H1 (cell line): ENCODE data around the gene PACSIN1. TPM values are rescaled to one million over a fixed set of nuclear protein-coding genes. Genes with fewer than 3 reads are reported as not detected.

Experiments used
- CTCF ChIA-PET: fragments of 300-600 bp; sonication (Branson Sonifier 250); formaldehyde crosslinking; loops from one replicate; lab custom pipeline; 2021; ENCODE audit not compliant: partially characterized antibody; lab: Charles Lee
- POLR2A ChIA-PET: fragments of 300-600 bp; sonication (Branson Sonifier 250); formaldehyde crosslinking; loops from one replicate; lab custom pipeline; 2021; ENCODE audit warnings: inconsistent platforms; ENCODE audit not compliant: partially characterized antibody; lab: Charles Lee
- DNase-seq, 2 experiments: peaks; one replicate each; pipeline versions ENCODE4 v3.0.0 to v3.0.0-alpha.2; 2010 to 2022; ENCODE audit warnings: low spot score in 2 of 2, low read depth in 1 of 2, mixed read lengths in 1 of 2
- FAIRE-seq: peaks from 2 replicates; lab custom pipeline; 2011; peaks lifted over from hg19 to GRCh38; lab: Jason Lieb, UNC
- H2AFZ ChIP-seq: 2 replicates; pipeline ENCODE4 v1.8.1; 2012; ENCODE audit warnings: low read length, inconsistent platforms
- H2AK5ac ChIP-seq: 2 replicates; pipeline ENCODE4 v1.6.1; 2013; ENCODE audit warnings: low read depth, low read length
- H2BK120ac ChIP-seq: replicated peaks from 2 replicates; pipeline ENCODE3; 2013; ENCODE audit warnings: low read depth, low read length, inconsistent platforms
- H2BK12ac ChIP-seq: 2 replicates; pipeline ENCODE4 v1.6.1; 2013; ENCODE audit warnings: low read depth, low read length
- H2BK15ac ChIP-seq: 2 replicates; pipeline ENCODE4 v1.6.1; 2013; ENCODE audit warnings: low read length
- H2BK20ac ChIP-seq: 2 replicates; pipeline ENCODE4 v1.6.1; 2013; ENCODE audit warnings: low read length
- H2BK5ac ChIP-seq: 2 replicates; pipeline ENCODE4 v1.6.1; 2013; ENCODE audit warnings: low read depth, low read length
- H3K14ac ChIP-seq: 2 replicates; pipeline ENCODE4 v1.6.1; 2013; ENCODE audit warnings: inconsistent platforms; ENCODE audit not compliant: insufficient read length
- H3K18ac ChIP-seq: 2 replicates; pipeline ENCODE4 v1.6.1; 2013; ENCODE audit warnings: low read length; ENCODE audit errors: extremely low read depth
- H3K23ac ChIP-seq: 2 replicates; pipeline ENCODE4 v1.6.1; 2013; ENCODE audit warnings: inconsistent platforms; ENCODE audit not compliant: insufficient read length
- H3K23me2 ChIP-seq: 2 replicates; pipeline ENCODE4 v1.6.1; 2013; ENCODE audit warnings: low read depth, low read length
- H3K27ac ChIP-seq: 2 replicates; pipeline ENCODE4 v1.6.1; 2011; ENCODE audit warnings: low read depth, low read length, inconsistent platforms
- H3K27me3 ChIP-seq, 4 experiments: replicated peaks in 1 of 4; 1 replicate in 1 of 4; 2 replicates in 3 of 4; pipeline versions ENCODE4 v1.6.1 to v1.8.1; 2011 to 2013; ENCODE audit warnings: low read length in 3 of 4, mild to moderate bottlenecking in 3 of 4, inconsistent platforms in 2 of 4, mixed read lengths in 2 of 4, moderate library complexity in 1 of 4; ENCODE audit not compliant: control insufficient read depth in 3 of 4, insufficient read depth in 3 of 4; ENCODE audit errors: extremely low read depth in 1 of 4
- H3K36me3 ChIP-seq, 4 experiments: 2 replicates each; pipeline versions ENCODE4 v1.6.1 to v1.8.1; 2011 to 2013; ENCODE audit warnings: mild to moderate bottlenecking in 4 of 4, low read length in 3 of 4, moderate library complexity in 2 of 4, control low read depth in 1 of 4, inconsistent platforms in 1 of 4; ENCODE audit not compliant: insufficient read depth in 4 of 4, control insufficient read depth in 2 of 4
- H3K4ac ChIP-seq: replicated peaks from 2 replicates; pipeline ENCODE3; 2013; ENCODE audit warnings: low read length, low read depth, mixed read lengths, inconsistent platforms; ENCODE audit not compliant: insufficient read length
- H3K4me1 ChIP-seq, 4 experiments: replicated peaks in 1 of 4; 1 replicate in 1 of 4; 2 replicates in 3 of 4; pipeline versions ENCODE4 v1.6.1 to v1.8.1; 2011 to 2013; ENCODE audit warnings: low read length in 3 of 4, inconsistent platforms in 2 of 4, mixed read lengths in 1 of 4; ENCODE audit not compliant: insufficient read depth in 4 of 4, control insufficient read depth in 3 of 4
- H3K4me2 ChIP-seq, 2 experiments: 2 replicates each; pipeline versions ENCODE4 v1.6.1 to v1.8.1; 2011 to 2013; ENCODE audit warnings: low read depth in 2 of 2, low read length in 2 of 2, control low read depth in 1 of 2, inconsistent platforms in 1 of 2, mild to moderate bottlenecking in 1 of 2; ENCODE audit not compliant: insufficient read depth in 1 of 2
- H3K4me3 ChIP-seq, 4 experiments: fragments of 200-600, 300-600 bp in 1 of 4; sonication (generic), shearing (Covaris generic), sonication (Bioruptor Twin) in 1 of 4; 2 replicates each; pipeline versions ENCODE4 v1.5.1 to v1.8.1; 2011 to 2016; ENCODE audit warnings: low read length in 4 of 4, low read depth in 3 of 4, control low read depth in 2 of 4, inconsistent platforms in 2 of 4, mild to moderate bottlenecking in 2 of 4, mixed read lengths in 1 of 4, moderate library complexity in 1 of 4; ENCODE audit not compliant: insufficient read depth in 2 of 4; ENCODE audit errors: extremely low read depth in 1 of 4
- H3K56ac ChIP-seq: replicated peaks from 2 replicates; pipeline ENCODE3; 2013; ENCODE audit warnings: low read depth, mild to moderate bottlenecking, mixed read lengths, low read length, inconsistent platforms; ENCODE audit not compliant: insufficient read length
- H3K79me1 ChIP-seq: 2 replicates; pipeline ENCODE4 v1.6.1; 2013; ENCODE audit warnings: low read depth, low read length, control low read depth
- H3K79me2 ChIP-seq, 2 experiments: 2 replicates each; pipeline versions ENCODE4 v1.6.1 to v1.8.1; 2012 to 2013; ENCODE audit warnings: low read length in 2 of 2, mild to moderate bottlenecking in 2 of 2, inconsistent platforms in 1 of 2; ENCODE audit not compliant: insufficient read depth in 2 of 2, control insufficient read depth in 1 of 2
- H3K9ac ChIP-seq, 4 experiments: replicated peaks in 1 of 4; 1 replicate in 1 of 4; 2 replicates in 3 of 4; pipeline versions ENCODE4 v1.6.1 to v1.8.1; 2011 to 2013; ENCODE audit warnings: low read depth in 3 of 4, low read length in 3 of 4, control low read depth in 2 of 4, mild to moderate bottlenecking in 2 of 4, moderate library complexity in 2 of 4, inconsistent platforms in 1 of 4; ENCODE audit errors: extremely low read depth in 1 of 4
- H3K9me3 ChIP-seq, 2 experiments: 2 replicates each; pipeline versions ENCODE4 v1.6.1 to v1.8.1; 2012 to 2013; ENCODE audit warnings: mild to moderate bottlenecking in 2 of 2, moderate library complexity in 2 of 2, control low read depth in 1 of 2, inconsistent platforms in 1 of 2, low read depth in 1 of 2, low read length in 1 of 2, mixed read lengths in 1 of 2; ENCODE audit not compliant: insufficient read depth in 2 of 2
- H4K20me1 ChIP-seq, 2 experiments: replicated peaks in 1 of 2; 2 replicates each; pipeline versions ENCODE3 to v1.8.1; 2011 to 2013; ENCODE audit warnings: inconsistent platforms in 2 of 2, low read length in 2 of 2, mild to moderate bottlenecking in 1 of 2; ENCODE audit not compliant: insufficient read depth in 2 of 2, control insufficient read depth in 1 of 2
- H4K5ac ChIP-seq: 2 replicates; pipeline ENCODE4 v1.6.1; 2013; ENCODE audit warnings: low read length, low read depth, mixed read lengths, inconsistent platforms; ENCODE audit not compliant: insufficient read length
- H4K8ac ChIP-seq: 2 replicates; pipeline ENCODE4 v1.8.0; 2013; ENCODE audit warnings: mild to moderate bottlenecking, moderate library complexity, low read length, inconsistent platforms; ENCODE audit not compliant: insufficient read depth; ENCODE audit errors: extremely low read depth
- H4K91ac ChIP-seq: replicated peaks from 2 replicates; pipeline ENCODE3; 2013; ENCODE audit warnings: low read length, mixed read lengths, inconsistent platforms; ENCODE audit not compliant: insufficient read length
- BRCA1 ChIP-seq: IDR thresholded peaks from 2 replicates; pipeline ENCODE4 v1.6.1; 2012; ENCODE audit warnings: low read depth, low read length, improper control_type of control experiment
- JUND ChIP-seq: IDR thresholded peaks from 2 replicates; pipeline ENCODE4 v1.6.1; 2011; ENCODE audit warnings: mild to moderate bottlenecking, improper control_type of control experiment, low read length
- PHF8 ChIP-seq: fragments of 200-600 bp; sonication (generic); conservative IDR thresholded peaks from 2 replicates; pipeline ENCODE4 v1.7.1; 2012; ENCODE audit warnings: low read depth, mild to moderate bottlenecking, inconsistent platforms, low read length, moderate library complexity
- POLR2A ChIP-seq, 2 experiments: IDR thresholded peaks; 1 replicate in 1 of 2; 2 replicates in 1 of 2; pipeline ENCODE4 v1.6.1; 2011; ENCODE audit warnings: low read depth in 2 of 2, low read length in 2 of 2, mild to moderate bottlenecking in 2 of 2; ENCODE audit errors: control extremely low read depth in 1 of 2
- RBBP5 ChIP-seq: IDR thresholded peaks from 2 replicates; pipeline ENCODE4 v1.7.1; 2012; ENCODE audit warnings: low read depth, mild to moderate bottlenecking, inconsistent platforms, low read length, moderate library complexity, borderline replicate concordance
- RXRA ChIP-seq: IDR thresholded peaks from 2 replicates; pipeline ENCODE4 v1.6.1; 2011; ENCODE audit warnings: low read depth, mild to moderate bottlenecking, low read length, moderate library complexity; ENCODE audit not compliant: insufficient read depth
- SIN3A ChIP-seq, 2 experiments: IDR thresholded peaks in 1 of 2; conservative IDR thresholded peaks in 1 of 2; 2 replicates each; pipeline ENCODE4 v1.6.1; 2011 to 2012; ENCODE audit warnings: low read length in 2 of 2, improper control_type of control experiment in 1 of 2, low read depth in 1 of 2, mild to moderate bottlenecking in 1 of 2
- WGBS, 2 experiments: shearing (Covaris generic) in 1 of 2; methylation state at CpG; one replicate each; pipeline versions ENCODE4 v1.1.6 to v1.1.7; 2013 to 2015; ENCODE audit warnings: low lambda C conversion rate in 2 of 2, mixed read lengths in 2 of 2, inconsistent platforms in 1 of 2, low coverage in 1 of 2, missing lambda C conversion rate in 1 of 2; ENCODE audit not compliant: insufficient replicate concordance in 2 of 2, insufficient coverage in 1 of 2, insufficient read length in 1 of 2; ENCODE audit errors: extremely low coverage in 1 of 2, missing lambda C conversion rate in 1 of 2; 5-methylcytosine and 5-hydroxymethylcytosine counted together
- polyA plus RNA-seq, 7 experiments: library from polyadenylated mRNA; depleted of rRNA in 3 of 7; stranded (reverse) in 5 of 7; unstranded in 2 of 7; fragments of >200 nt in 5 of 7; fragments of 200-250 nt in 2 of 7; gene quantifications; 1 replicate in 5 of 7; 2 replicates in 1 of 7; 4 replicates in 1 of 7; pipeline versions ENCODE4 v1.2.1 to v1.2.3, GENCODE V29; 2011 to 2013; ENCODE audit warnings: missing spikeins in 2 of 7, mixed read lengths in 2 of 7
- total RNA-seq: library from RNA; stranded (reverse); fragmentation: NEBNext Ultra II Directional; extraction: Animal tissue kit (Norgen Biotek cat#: 25700); gene quantifications from 2 replicates; pipeline ENCODE4 v1.2.1, GENCODE V29; 2021

Gene PACSIN1
- total and polyA plus RNA-seq, 2 of the 8 experiments (the other 6 are each of a cell fraction or from before 2014, with no cell fraction given), result 5.9 to 11.1 TPM

DNA sequence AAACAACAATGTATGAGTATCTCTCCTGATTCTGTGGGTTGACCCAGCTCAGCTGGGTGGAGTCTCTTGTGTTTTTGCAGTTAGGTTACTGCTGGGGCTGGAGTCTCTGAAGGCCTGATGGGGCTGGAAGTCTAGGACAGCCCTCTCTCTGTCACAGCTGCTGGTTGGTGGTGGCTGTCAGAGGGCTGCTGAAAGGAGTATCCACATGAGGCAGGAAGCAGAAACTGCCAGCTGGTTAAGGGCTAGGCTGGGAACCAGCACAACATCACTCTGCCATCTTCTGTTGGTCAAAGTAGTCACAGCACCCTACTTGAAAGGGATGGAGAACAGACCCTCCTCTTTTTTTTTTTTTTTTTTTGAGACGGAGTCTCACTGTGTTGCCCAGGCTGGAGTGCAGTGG lies 10.0 kb upstream of the PACSIN1 start:
- Histone ChIP-seq H3K9ac (no peak overlapping the region), H3K36me3 (no peaks in the 10 kb centered on the region), H2BK120ac (no peak overlapping the region), H4K91ac (no peak overlapping the region), H2AK5ac (no peak overlapping the region), H3K23ac (no peak overlapping the region), H3K4me2 (no peak overlapping the region), H2BK15ac (no peak overlapping the region), H3K79me1 (no peaks in the 10 kb centered on the region; the same call in 1 of the 2 replicates), H2AFZ (no peak overlapping the region), H3K56ac (no peak overlapping the region), H3K14ac (no peak overlapping the region), H2BK20ac (no peak overlapping the region), H4K5ac (no peak overlapping the region), H2BK12ac (no peak overlapping the region), H3K4me3 (no peak overlapping the region), H3K79me2 (no peaks in the 10 kb centered on the region), H4K8ac (no peak overlapping the region), H3K4ac (no peak overlapping the region), H3K27ac (no peak overlapping the region), H3K18ac (no peak overlapping the region), H4K20me1 (no peaks in the 10 kb centered on the region), H3K27me3 (no peaks in the 10 kb centered on the region), H3K4me1 (peaks cover 0 to 12% (median 4%) of the 10 kb centered on the region in 4 experiments; a peak in 6 of 7 replicates), H3K23me2 (no peaks in the 10 kb centered on the region), H2BK5ac (no peak overlapping the region), H3K9me3 (0 out of 4 replicates have a peak, but pooled peaks cover 0 to 5% of the 10 kb centered on the region in 2 experiments)
- POLR2A ChIA-PET, result interaction anchor here (1.0 to 2.1 kb wide), 2 partner anchors 36 to 41 kb away, joined by 4 to 6 read pairs; no protein-coding TSS in a partner anchor
- FAIRE-seq (no peak), DNase-seq (no peak)
- CTCF ChIA-PET, result interaction anchor here (1.6 kb wide), 1 partner anchor 9 kb away, joined by 4 read pairs; no protein-coding TSS in a partner anchor
- no CpG with 5 or more reads among the region's 1 CpG for WGBS, 2 experiments
- TF ChIP-seq JUND (no peak), PHF8 (no peak), RBBP5 (no peak), RXRA (no peak), POLR2A (IDR thresholded peaks at IDR 0.05; ENCODE audit: control extremely low read depth in 1 of 2, low read depth in 2 of 2, low read length in 2 of 2) (no peak), BRCA1 (no peak), SIN3A (conservative IDR thresholded peaks at IDR 0.05 in 1 of 2, IDR thresholded peaks at IDR 0.05 in 1 of 2; ENCODE audit: low read depth in 1 of 2, low read length in 2 of 2) (no peak)
